ENCODE data around the gene PABPN1.

Gene PABPN1

GRCh38 chr14:23297611-23298277, 23.5 kb upstream of the PABPN1 start:
- ATAC-seq, result no peak
- no peak for DNase-seq (ENCODE audit: low spot score in 2 of 2)
- Mint-ChIP-seq H3K9me3 (no peaks in the 10 kb centered on the region), H3K4me1 (peaks cover 33% of the 10 kb centered on the region), H3K36me3 (peaks cover 60% of the 10 kb centered on the region), H3K27ac (no peak overlapping the region), H3K4me3 (no peak overlapping the region)

- Mint-ChIP-seq H3K4me3 (peak overlapping the region; percentile 97), H3K9me3 (no peaks in the 10 kb centered on the region), H3K36me3 (peaks cover 63% of the 10 kb centered on the region), H3K27ac (peak overlapping the region; percentile 97), H3K4me1 (peaks cover 40% of the 10 kb centered on the region)
- DNase-seq (ENCODE audit: low spot score in 2 of 2) (no peak), ATAC-seq (no peak)
Measured at GRCh38 chr14:23299211-23299957, 21.9 kb upstream of the PABPN1 start.

GRCh38 chr14:23299986-23300686, 21.1 kb upstream of the PABPN1 start:
- DNase-seq (ENCODE audit: low spot score in 2 of 2) (no peak), ATAC-seq (no peak)
- Mint-ChIP-seq H3K36me3 (peaks cover 63% of the 10 kb centered on the region), H3K9me3 (no peaks in the 10 kb centered on the region), H3K27ac (peak overlapping the region; percentile 97), H3K4me3 (peak overlapping the region; percentile 97), H3K4me1 (peaks cover 35% of the 10 kb centered on the region)

DNA sequence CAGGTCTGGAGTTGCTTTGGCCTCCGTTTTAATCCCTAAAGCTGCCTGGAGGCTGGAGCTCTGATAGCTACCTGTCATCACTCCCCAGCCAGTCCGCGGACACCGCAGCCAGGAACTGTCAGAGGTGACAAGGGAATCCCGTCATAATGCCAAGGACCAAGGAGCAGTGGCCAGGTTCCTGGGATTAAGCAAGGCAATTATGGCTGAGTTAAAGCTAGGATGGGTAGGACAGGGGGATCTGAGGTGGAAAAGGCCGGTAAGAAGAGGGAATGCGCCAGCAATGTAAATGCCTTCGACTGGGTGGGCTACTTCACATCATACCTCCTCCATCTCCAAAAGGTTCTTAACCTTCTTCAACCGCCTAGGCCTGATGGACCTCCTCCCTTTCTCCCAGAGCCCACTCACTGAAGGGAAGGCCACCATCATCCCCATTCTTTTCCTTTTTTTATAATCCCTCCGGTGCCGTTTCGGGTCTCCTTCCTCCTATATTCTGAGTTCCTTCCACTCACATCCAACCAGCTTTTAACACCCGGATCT, 20.5 kb upstream of the PABPN1 start:
- Mint-ChIP-seq H3K4me1 (peaks cover 33% of the 10 kb centered on the region), H3K27ac (peak overlapping the region; percentile 97), H3K4me3 (peak overlapping the region; percentile 97), H3K36me3 (peaks cover 63% of the 10 kb centered on the region), H3K9me3 (no peaks in the 10 kb centered on the region)
- ATAC-seq (no peak), DNase-seq (ENCODE audit: low spot score in 2 of 2) (peak in 1 of 2 donors; percentile 61)

DNA sequence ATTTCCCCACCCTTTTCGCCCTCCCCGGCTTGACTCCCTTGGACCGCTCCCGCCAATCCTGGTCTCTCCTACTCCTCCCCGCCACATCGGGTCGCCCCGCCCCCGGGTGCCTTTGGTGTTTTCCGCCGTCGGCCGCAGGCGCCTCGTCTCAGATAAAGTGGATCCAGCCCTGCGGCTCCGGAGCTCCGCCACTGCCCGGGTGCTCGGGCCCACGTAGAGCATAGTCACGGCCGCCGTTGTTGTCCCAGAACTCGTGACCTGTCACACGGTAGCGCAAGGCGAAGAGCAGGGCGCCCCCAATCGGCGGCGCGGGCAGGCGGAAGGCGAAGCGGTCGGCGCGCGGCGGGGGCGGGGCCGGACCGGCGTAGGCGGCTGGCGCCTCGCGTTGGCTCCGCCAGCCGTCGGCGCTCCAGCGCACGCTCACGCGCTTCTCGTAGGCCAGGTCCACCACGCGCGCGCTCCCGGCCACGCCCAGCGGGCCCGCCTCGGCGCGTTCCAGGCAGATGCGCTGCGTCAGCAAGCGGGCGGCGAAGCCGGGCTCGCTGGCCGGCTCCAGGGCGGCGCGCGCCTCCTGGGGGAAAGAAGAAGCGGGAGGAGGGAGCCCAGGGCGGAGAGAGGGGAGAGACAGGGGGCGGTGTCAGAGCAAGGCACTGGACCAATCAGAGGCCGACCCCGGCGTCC, 19.8 kb upstream of the PABPN1 start:
- Mint-ChIP-seq H3K9me3 (no peaks in the 10 kb centered on the region), H3K36me3 (peaks cover 58% of the 10 kb centered on the region), H3K4me3 (peak overlapping the region; percentile 97), H3K27ac (peak overlapping the region; percentile 97), H3K4me1 (peaks cover 33% of the 10 kb centered on the region)
- ATAC-seq (peak; percentile 88), DNase-seq (ENCODE audit: low spot score in 2 of 2) (peak; percentile 98 to 99)

- Mint-ChIP-seq H3K9me3 (no peaks in the 10 kb centered on the region), H3K4me1 (peaks cover 35% of the 10 kb centered on the region), H3K36me3 (peaks cover 53% of the 10 kb centered on the region), H3K27ac (peak overlapping the region; percentile 97), H3K4me3 (peak overlapping the region; percentile 97)
- ATAC-seq (peak; percentile 35), DNase-seq (ENCODE audit: low spot score in 2 of 2) (no peak)
Measured at GRCh38 chr14:23301969-23302289, 19.3 kb upstream of the PABPN1 start.

GRCh38 chr14:23302290-23303225, 18.7 kb upstream of the PABPN1 start, which contains the start of gene PPP1R3E:
Gene PPP1R3E (minus strand): TSS chr14:23302859. CDS start chr14:23302576, 283 bp downstream.
- peaks cover 39% of the 10 kb centered on the region for H3K4me1 Mint-ChIP-seq

DNA sequence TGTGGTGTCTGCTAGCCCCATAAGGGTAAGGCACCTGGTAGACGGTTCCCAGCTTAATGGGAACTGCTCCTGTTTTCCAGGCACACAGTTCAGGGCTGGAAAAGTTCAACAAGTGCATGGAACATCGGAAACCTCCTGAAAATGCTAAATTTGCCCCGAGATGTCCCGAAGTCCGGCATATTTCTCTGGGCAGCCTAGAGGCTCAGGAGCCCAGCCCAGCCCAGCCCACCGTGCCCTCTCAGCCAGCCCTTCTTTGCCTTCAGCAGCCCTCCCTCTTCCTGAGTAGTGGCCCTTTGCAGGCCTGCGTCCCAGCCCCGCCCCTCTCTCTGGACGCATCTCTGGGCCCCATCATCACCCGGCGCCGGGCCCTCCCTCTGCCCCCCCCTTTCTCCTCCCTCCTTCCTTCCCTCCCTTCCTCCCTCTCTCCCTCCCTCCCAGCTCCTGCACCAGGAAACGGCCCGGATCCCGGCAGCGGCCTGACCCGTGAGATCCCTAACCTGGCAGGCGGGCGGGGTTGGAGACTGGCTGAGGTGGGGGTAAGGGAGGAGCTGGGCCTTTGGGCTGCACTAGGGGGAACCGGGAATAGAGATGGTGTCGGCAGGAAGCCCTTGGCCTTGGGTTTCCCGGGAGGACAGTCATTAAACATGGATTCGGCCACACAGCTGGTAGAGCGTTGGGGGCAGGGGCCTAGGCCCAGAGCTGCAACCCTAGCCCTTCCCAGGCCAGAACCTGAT, 14.7 kb upstream of the PABPN1 start, which contains the start of gene BCL2L2:
Gene BCL2L2 (plus strand): TSS at position 422 of the 734 bp plus-strand sequence. CDS start 935 bp downstream, outside the sequence.
- ATAC-seq (no peak), DNase-seq (ENCODE audit: low spot score in 2 of 2) (no peak)
- H3K4me3 Mint-ChIP-seq, result peak within 1 kb of the TSS; percentile 58
- peaks cover 27% of the 10 kb centered on the region for H3K4me1 Mint-ChIP-seq
- peak within 1 kb of the TSS; percentile 74 for H3K27ac Mint-ChIP-seq
- H3K9me3 Mint-ChIP-seq, result no peaks in the 10 kb centered on the region
- peaks cover 7% of the 10 kb centered on the region for H3K36me3 Mint-ChIP-seq

More at GRCh38 chr14:23302290-23303225, 18.7 kb upstream of the PABPN1 start, which contains the start of gene PPP1R3E:
- Mint-ChIP-seq H3K9me3 (no peaks in the 10 kb centered on the region), H3K27ac (peak within 1 kb of the TSS; percentile 97), H3K4me3 (peak within 1 kb of the TSS; percentile 97), H3K36me3 (peaks cover 46% of the 10 kb centered on the region)
- peak; percentile 54 for ATAC-seq
- DNase-seq (ENCODE audit: low spot score in 2 of 2), result peak; percentile 60 to 89

DNA sequence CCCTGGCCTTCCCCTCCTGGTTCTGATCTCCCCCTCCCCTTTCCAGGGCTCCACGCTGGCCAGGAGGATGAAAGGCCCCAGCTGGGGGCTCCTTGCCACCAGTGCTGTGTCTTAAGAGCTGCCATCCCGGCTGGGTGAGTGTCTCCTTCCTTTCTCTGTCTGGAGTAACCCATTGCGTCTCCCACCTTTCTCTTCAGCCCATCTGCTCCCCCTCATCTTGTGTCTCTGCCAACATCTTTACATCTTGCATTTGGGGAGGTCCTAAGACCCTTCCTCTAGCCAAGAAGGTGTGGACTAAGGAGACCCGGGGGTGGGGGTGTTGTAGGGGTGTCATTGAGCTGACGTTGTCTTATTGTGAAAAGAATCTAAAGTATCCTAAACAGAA, 14.1 kb upstream of the PABPN1 start:
- Mint-ChIP-seq H3K36me3 (peaks cover 7% of the 10 kb centered on the region), H3K4me1 (peaks cover 27% of the 10 kb centered on the region), H3K9me3 (no peaks in the 10 kb centered on the region), H3K27ac (peak overlapping the region; percentile 74), H3K4me3 (peak overlapping the region; percentile 58)
- DNase-seq (ENCODE audit: low spot score in 2 of 2) (no peak), ATAC-seq (no peak)

DNA sequence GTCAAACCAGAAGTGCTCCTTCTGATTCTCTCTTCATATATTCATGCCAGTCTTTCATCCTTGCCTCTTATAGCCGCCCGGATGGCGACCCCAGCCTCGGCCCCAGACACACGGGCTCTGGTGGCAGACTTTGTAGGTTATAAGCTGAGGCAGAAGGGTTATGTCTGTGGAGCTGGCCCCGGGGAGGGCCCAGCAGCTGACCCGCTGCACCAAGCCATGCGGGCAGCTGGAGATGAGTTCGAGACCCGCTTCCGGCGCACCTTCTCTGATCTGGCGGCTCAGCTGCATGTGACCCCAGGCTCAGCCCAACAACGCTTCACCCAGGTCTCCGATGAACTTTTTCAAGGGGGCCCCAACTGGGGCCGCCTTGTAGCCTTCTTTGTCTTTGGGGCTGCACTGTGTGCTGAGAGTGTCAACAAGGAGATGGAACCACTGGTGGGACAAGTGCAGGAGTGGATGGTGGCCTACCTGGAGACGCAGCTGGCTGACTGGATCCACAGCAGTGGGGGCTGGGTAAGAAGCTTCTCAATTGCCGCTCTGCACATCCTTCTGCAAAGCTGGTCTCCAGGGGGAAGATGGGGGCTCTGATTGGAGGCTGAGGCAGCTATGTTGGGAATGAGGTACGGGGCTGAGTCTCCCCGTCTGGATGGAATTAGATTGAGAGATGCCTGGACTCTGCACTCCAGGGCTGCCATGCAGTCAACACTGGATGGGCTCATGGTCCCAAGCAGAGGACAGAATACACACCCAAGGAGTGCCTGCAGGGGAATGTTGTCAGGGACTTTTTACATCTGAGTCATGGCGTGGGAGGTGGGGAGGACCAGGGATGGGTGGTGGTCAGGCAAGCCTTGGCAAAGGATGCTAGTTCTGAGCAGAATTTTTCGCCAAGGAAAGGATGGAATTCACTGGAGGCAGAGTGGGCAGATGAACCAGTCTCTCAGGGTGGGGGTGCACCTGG, 13.3 kb upstream of the PABPN1 start:
- Mint-ChIP-seq H3K4me1 (peaks cover 20% of the 10 kb centered on the region), H3K4me3 (peak overlapping the region; percentile 58), H3K27ac (peak overlapping the region; percentile 74), H3K36me3 (peaks cover under 1% of the 10 kb centered on the region), H3K9me3 (no peaks in the 10 kb centered on the region)
- ATAC-seq (no peak), DNase-seq (ENCODE audit: low spot score in 2 of 2) (no peak)

DNA sequence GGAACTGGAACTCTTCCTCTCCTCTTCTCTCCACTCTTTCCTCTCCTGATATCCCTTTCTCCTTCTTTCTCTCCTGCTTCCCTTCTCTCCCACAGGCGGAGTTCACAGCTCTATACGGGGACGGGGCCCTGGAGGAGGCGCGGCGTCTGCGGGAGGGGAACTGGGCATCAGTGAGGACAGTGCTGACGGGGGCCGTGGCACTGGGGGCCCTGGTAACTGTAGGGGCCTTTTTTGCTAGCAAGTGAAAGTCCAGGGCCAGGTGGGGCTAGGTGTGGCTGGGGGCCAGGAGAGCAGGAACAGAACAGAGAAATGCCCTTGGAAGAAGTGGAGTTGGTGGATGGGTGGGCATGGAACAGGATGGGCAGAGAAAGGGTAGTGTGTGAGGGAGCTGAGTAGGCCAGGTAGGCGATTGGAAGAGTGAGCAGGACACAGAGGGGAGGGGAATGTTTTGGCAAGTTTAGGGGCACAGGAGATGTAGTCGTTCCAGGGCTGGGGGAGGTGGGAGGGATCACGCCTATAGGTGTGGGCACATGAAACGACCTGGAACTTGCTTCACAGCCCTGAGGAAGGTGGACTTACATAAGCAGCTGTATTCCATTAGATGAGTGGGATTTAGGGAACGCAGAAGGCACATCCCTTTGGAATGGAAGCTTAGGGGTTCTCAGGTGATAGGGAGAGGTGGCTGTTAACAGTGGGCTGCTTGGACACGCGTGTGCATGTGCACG, 12.4 kb upstream of the PABPN1 start:
- no peak overlapping the region for H3K27ac Mint-ChIP-seq
- DNase-seq (ENCODE audit: low spot score in 2 of 2), result no peak
- H3K9me3 Mint-ChIP-seq, result no peaks in the 10 kb centered on the region
- H3K36me3 Mint-ChIP-seq, result no peaks in the 10 kb centered on the region
- H3K4me1 Mint-ChIP-seq, result peaks cover 15% of the 10 kb centered on the region
- no peak overlapping the region for H3K4me3 Mint-ChIP-seq
- ATAC-seq, result no peak

GRCh38 chr14:23310546-23310945, 10.7 kb upstream of the PABPN1 start:
- peaks cover 15% of the 10 kb centered on the region for H3K4me1 Mint-ChIP-seq
- H3K9me3 Mint-ChIP-seq, result no peaks in the 10 kb centered on the region
- H3K36me3 Mint-ChIP-seq, result no peaks in the 10 kb centered on the region

More at GRCh38 chr14:23310546-23310945, 10.7 kb upstream of the PABPN1 start:
- H3K4me3 Mint-ChIP-seq, result no peak overlapping the region
- no peak for DNase-seq (ENCODE audit: low spot score in 2 of 2)
- ATAC-seq, result no peak
- H3K27ac Mint-ChIP-seq, result no peak overlapping the region
